ENCODE measurements around the gene ZNF485.

The ZNF485 gene

GRCh38 chr10:43644252-43644651, 38.0 kb downstream of the ZNF485 start:
- Histone ChIP-seq H3K36me3 (ENCODE audit: control insufficient read depth, insufficient read depth, low read length) (peaks cover 50% of the 10 kb centered on the region), H3K4me3 (ENCODE audit: extremely low read depth, insufficient read depth, low read length, poor library complexity, severe bottlenecking) (no peak overlapping the region), H3K9me3 (ENCODE audit: control insufficient read depth, low read length) (peaks cover 61% of the 10 kb centered on the region), H3K4me1 (ENCODE audit: control insufficient read depth, insufficient read depth, low read length, poor library complexity, severe bottlenecking) (no peaks in the 10 kb centered on the region), H3K27ac (ENCODE audit: low read depth, low read length, severe bottlenecking) (no peak overlapping the region)
- WGBS, 2 experiments (ENCODE audit: insufficient coverage in 2 of 2): 94 to 97% methylated on average over 8 of the region's 8 CpGs

- H3K36me3 ChIP-seq (ENCODE audit: control insufficient read depth, insufficient read depth, low read length): peaks cover 50% of the 10 kb centered on the region
- H3K27ac ChIP-seq (ENCODE audit: low read depth, low read length, severe bottlenecking): no peak overlapping the region
- no peaks in the 10 kb centered on the region for H3K4me1 ChIP-seq (ENCODE audit: control insufficient read depth, insufficient read depth, low read length, poor library complexity, severe bottlenecking)
- 93 to 100% methylated on average over 3 of the region's 4 CpGs for WGBS, 2 experiments (ENCODE audit: insufficient coverage in 2 of 2)
- peaks cover 65% of the 10 kb centered on the region for H3K9me3 ChIP-seq (ENCODE audit: control insufficient read depth, low read length)
- H3K4me3 ChIP-seq (ENCODE audit: extremely low read depth, insufficient read depth, low read length, poor library complexity, severe bottlenecking): no peak overlapping the region
Observed at GRCh38 chr10:43645866-43646265, 39.6 kb downstream of the ZNF485 start.

- Histone ChIP-seq H3K4me3 (ENCODE audit: extremely low read depth, insufficient read depth, low read length, poor library complexity, severe bottlenecking) (peak overlapping the region; percentile 65), H3K9me3 (ENCODE audit: control insufficient read depth, low read length) (peaks cover 60% of the 10 kb centered on the region), H3K4me1 (ENCODE audit: control insufficient read depth, insufficient read depth, low read length, poor library complexity, severe bottlenecking) (no peaks in the 10 kb centered on the region), H3K27ac (ENCODE audit: low read depth, low read length, severe bottlenecking) (no peak overlapping the region), H3K36me3 (ENCODE audit: control insufficient read depth, insufficient read depth, low read length) (peaks cover 45% of the 10 kb centered on the region)
- WGBS, 2 experiments (ENCODE audit: insufficient coverage in 2 of 2): no CpG with 5 or more reads among the region's 6 CpGs
Observed at GRCh38 chr10:43647576-43647975, 41.3 kb downstream of the ZNF485 start.

- Histone ChIP-seq H3K4me1 (ENCODE audit: control insufficient read depth, insufficient read depth, low read length, poor library complexity, severe bottlenecking) (no peaks in the 10 kb centered on the region), H3K36me3 (ENCODE audit: control insufficient read depth, insufficient read depth, low read length) (peaks cover 41% of the 10 kb centered on the region), H3K4me3 (ENCODE audit: extremely low read depth, insufficient read depth, low read length, poor library complexity, severe bottlenecking) (peak overlapping the region; percentile 65), H3K27ac (ENCODE audit: low read depth, low read length, severe bottlenecking) (no peak overlapping the region), H3K9me3 (ENCODE audit: control insufficient read depth, low read length) (peaks cover 56% of the 10 kb centered on the region)
- 59 to 60% methylated on average over 8 to 9 of the region's 9 CpGs for WGBS, 2 experiments (ENCODE audit: insufficient coverage in 2 of 2)
Observed at GRCh38 chr10:43648095-43648397, 41.8 kb downstream of the ZNF485 start.

- 1% methylated on average over 70 to 83 of the region's 90 CpGs for WGBS, 2 experiments (ENCODE audit: insufficient coverage in 2 of 2)
- peak within 1 kb of the TSS; percentile 65 for H3K4me3 ChIP-seq (ENCODE audit: extremely low read depth, insufficient read depth, low read length, poor library complexity, severe bottlenecking)
- peaks cover 35% of the 10 kb centered on the region for H3K36me3 ChIP-seq (ENCODE audit: control insufficient read depth, insufficient read depth, low read length)
- H3K27ac ChIP-seq (ENCODE audit: low read depth, low read length, severe bottlenecking): peak within 1 kb of the TSS; percentile 66
- no peaks in the 10 kb centered on the region for H3K4me1 ChIP-seq (ENCODE audit: control insufficient read depth, insufficient read depth, low read length, poor library complexity, severe bottlenecking)
- H3K9me3 ChIP-seq (ENCODE audit: control insufficient read depth, low read length): peaks cover 50% of the 10 kb centered on the region
Observed at GRCh38 chr10:43648398-43649184, 42.4 kb downstream of the ZNF485 start, which contains the start of gene ZNF32. TSS of gene ZNF32 (minus strand) at chr10:43648881. CDS start at chr10:43646133, 2,748 bp downstream.

- Histone ChIP-seq H3K4me3 (ENCODE audit: extremely low read depth, insufficient read depth, low read length, poor library complexity, severe bottlenecking) (peak overlapping the region; percentile 65), H3K9me3 (ENCODE audit: control insufficient read depth, low read length) (peaks cover 45% of the 10 kb centered on the region), H3K36me3 (ENCODE audit: control insufficient read depth, insufficient read depth, low read length) (peaks cover 30% of the 10 kb centered on the region), H3K4me1 (ENCODE audit: control insufficient read depth, insufficient read depth, low read length, poor library complexity, severe bottlenecking) (no peaks in the 10 kb centered on the region), H3K27ac (ENCODE audit: low read depth, low read length, severe bottlenecking) (peak overlapping the region; percentile 66)
- WGBS, 2 experiments (ENCODE audit: insufficient coverage in 2 of 2): 43 to 45% methylated on average over 13 to 14 of the region's 14 CpGs
Observed at GRCh38 chr10:43649185-43649523, 42.9 kb downstream of the ZNF485 start.

GRCh38 chr10:43653746-43654145, 47.5 kb downstream of the ZNF485 start:
- Histone ChIP-seq H3K27ac (ENCODE audit: low read depth, low read length, severe bottlenecking) (no peak overlapping the region), H3K4me1 (ENCODE audit: control insufficient read depth, insufficient read depth, low read length, poor library complexity, severe bottlenecking) (no peaks in the 10 kb centered on the region), H3K9me3 (ENCODE audit: control insufficient read depth, low read length) (peaks cover 6% of the 10 kb centered on the region), H3K36me3 (ENCODE audit: control insufficient read depth, insufficient read depth, low read length) (no peaks in the 10 kb centered on the region), H3K4me3 (ENCODE audit: extremely low read depth, insufficient read depth, low read length, poor library complexity, severe bottlenecking) (no peak overlapping the region)
- 40 to 100% methylated on average over 1 of the region's 2 CpGs for WGBS, 2 experiments (ENCODE audit: insufficient coverage in 2 of 2)

GRCh38 chr10:43655311-43655710, 49.1 kb downstream of the ZNF485 start:
- H3K36me3 ChIP-seq (ENCODE audit: control insufficient read depth, insufficient read depth, low read length): no peaks in the 10 kb centered on the region
- no peak overlapping the region for H3K27ac ChIP-seq (ENCODE audit: low read depth, low read length, severe bottlenecking)
- no peak overlapping the region for H3K4me3 ChIP-seq (ENCODE audit: extremely low read depth, insufficient read depth, low read length, poor library complexity, severe bottlenecking)
- peaks cover 6% of the 10 kb centered on the region for H3K9me3 ChIP-seq (ENCODE audit: control insufficient read depth, low read length)
- 69 to 85% methylated on average over 5 to 7 of the region's 8 CpGs for WGBS, 2 experiments (ENCODE audit: insufficient coverage in 2 of 2)
- no peaks in the 10 kb centered on the region for H3K4me1 ChIP-seq (ENCODE audit: control insufficient read depth, insufficient read depth, low read length, poor library complexity, severe bottlenecking)

- H3K27ac ChIP-seq (ENCODE audit: low read depth, low read length, severe bottlenecking): no peak overlapping the region
- H3K4me1 ChIP-seq (ENCODE audit: control insufficient read depth, insufficient read depth, low read length, poor library complexity, severe bottlenecking): no peaks in the 10 kb centered on the region
- WGBS, 2 experiments (ENCODE audit: insufficient coverage in 2 of 2): 86 to 95% methylated on average over 7 to 8 of the region's 8 CpGs
- no peaks in the 10 kb centered on the region for H3K36me3 ChIP-seq (ENCODE audit: control insufficient read depth, insufficient read depth, low read length)
- H3K4me3 ChIP-seq (ENCODE audit: extremely low read depth, insufficient read depth, low read length, poor library complexity, severe bottlenecking): no peak overlapping the region
- H3K9me3 ChIP-seq (ENCODE audit: control insufficient read depth, low read length): no peaks in the 10 kb centered on the region
Observed at GRCh38 chr10:43658227-43658626, 52.0 kb downstream of the ZNF485 start.

- 80% methylated on average over 1 of the region's 3 CpGs; no CpG with 5 or more reads in 1 of the 2 experiments for WGBS, 2 experiments (ENCODE audit: insufficient coverage in 2 of 2)
- no peaks in the 10 kb centered on the region for H3K4me1 ChIP-seq (ENCODE audit: control insufficient read depth, insufficient read depth, low read length, poor library complexity, severe bottlenecking)
Observed at GRCh38 chr10:43665054-43665453, 58.8 kb downstream of the ZNF485 start.

GRCh38 chr10:43666552-43666951, 60.3 kb downstream of the ZNF485 start:
- Histone ChIP-seq H3K4me3 (ENCODE audit: extremely low read depth, insufficient read depth, low read length, poor library complexity, severe bottlenecking) (no peak overlapping the region), H3K27ac (ENCODE audit: low read depth, low read length, severe bottlenecking) (no peak overlapping the region), H3K36me3 (ENCODE audit: control insufficient read depth, insufficient read depth, low read length) (no peaks in the 10 kb centered on the region), H3K4me1 (ENCODE audit: control insufficient read depth, insufficient read depth, low read length, poor library complexity, severe bottlenecking) (no peaks in the 10 kb centered on the region), H3K9me3 (ENCODE audit: control insufficient read depth, low read length) (no peaks in the 10 kb centered on the region)
- 90 to 98% methylated on average over 5 of the region's 9 CpGs for WGBS, 2 experiments (ENCODE audit: insufficient coverage in 2 of 2)

More at GRCh38 chr10:43665054-43665453, 58.8 kb downstream of the ZNF485 start:
- Histone ChIP-seq H3K36me3 (ENCODE audit: control insufficient read depth, insufficient read depth, low read length) (no peaks in the 10 kb centered on the region), H3K4me3 (ENCODE audit: extremely low read depth, insufficient read depth, low read length, poor library complexity, severe bottlenecking) (no peak overlapping the region), H3K27ac (ENCODE audit: low read depth, low read length, severe bottlenecking) (no peak overlapping the region), H3K9me3 (ENCODE audit: control insufficient read depth, low read length) (no peaks in the 10 kb centered on the region)
